Stimulated activated CD8-positive, alpha-beta memory T cell treated with anti-CD3 and anti-CD28 coated beads, Interleukin-7, amount 100 ng/mL, for 4 hours (primary cell): Measurements from ENCODE around the gene ADAT1.
"Not testable (repeated sequence)": the region's sequence is repeated elsewhere in the genome, so short reads cannot be mapped to it uniquely, and the experiment has no call there.

Experiments used
- DNase-seq, 2 donors: peaks; one replicate each; pipeline ENCODE4 v3.0.0-alpha.2; 2020; ENCODE audit warnings: low read depth in 2 of 2

ADAT1 gene

GRCh38 chr16:75620326-75621169 lies 2.5 kb downstream of the ADAT1 start:
- DNase-seq: peak; percentile 22 to 57

- no peak for DNase-seq
Measured at GRCh38 chr16:75618780-75619179, 4.3 kb downstream of the ADAT1 start.

GRCh38 chr16:75617121-75617520 lies 6.0 kb downstream of the ADAT1 start:
- no peak for DNase-seq

GRCh38 chr16:75616521-75617010 lies 6.5 kb downstream of the ADAT1 start:
- no peak for DNase-seq

GRCh38 chr16:75615619-75616018 lies 7.5 kb downstream of the ADAT1 start:
- DNase-seq: no peak

- DNase-seq: no peak
Measured at GRCh38 chr16:75614066-75614897, 8.8 kb downstream of the ADAT1 start.

- no peak for DNase-seq
Measured at GRCh38 chr16:75606507-75606906, 16.6 kb downstream of the ADAT1 start.

GRCh38 chr16:75603241-75603640 lies 19.8 kb downstream of the ADAT1 start:
- no peak for DNase-seq

GRCh38 chr16:75599452-75600277 lies 23.4 kb downstream of the ADAT1 start:
- no peak for DNase-seq

- DNase-seq: no peak
Measured at GRCh38 chr16:75593825-75594820, 29.0 kb downstream of the ADAT1 start.

- DNase-seq: no peak
Measured at GRCh38 chr16:75593308-75593707, 29.8 kb downstream of the ADAT1 start.

- DNase-seq: not testable (repeated sequence)
Measured at GRCh38 chr16:75591927-75592326, 31.2 kb downstream of the ADAT1 start.

GRCh38 chr16:75590920-75591843 lies 31.9 kb downstream of the ADAT1 start:
- no peak for DNase-seq

GRCh38 chr16:75589306-75589705 lies 33.8 kb downstream of the ADAT1 start:
- DNase-seq: no peak

- no peak for DNase-seq
Measured at GRCh38 chr16:75588716-75589115, 34.4 kb downstream of the ADAT1 start.

GRCh38 chr16:75584108-75584507 lies 39.0 kb downstream of the ADAT1 start:
- DNase-seq: no peak

- no peak for DNase-seq
Measured at GRCh38 chr16:75579281-75579834, 43.7 kb downstream of the ADAT1 start.

GRCh38 chr16:75578725-75579124 lies 44.4 kb downstream of the ADAT1 start:
- DNase-seq: no peak

- DNase-seq: no peak
Measured at GRCh38 chr16:75578212-75578611, 44.9 kb downstream of the ADAT1 start.
